Activated naive CD4-positive, alpha-beta T cell treated with anti-CD3 and anti-CD28 coated beads, Interleukin-2, amount 10 ng/mL, durations not matched to agents 7 days and 5 days (primary cell): Measurements from ENCODE around the gene RGMA.

ENCODE experiments used
- CTCF ChIA-PET: fragments of 350-600 bp; sonication (Branson Sonifier 250); formaldehyde crosslinking; loops from one replicate; lab custom pipeline; 2021; ENCODE audit warnings: antibody characterized with exemption; lab: Charles Lee
- DNase-seq: peaks from one replicate; pipeline ENCODE4 v3.0.0-alpha.2; 2020
- H3K27ac Mint-ChIP-seq: one replicate; pipeline ENCODE4 v1.8.0; 2021; ENCODE audit warnings: mild to moderate bottlenecking, moderate library complexity, mixed read lengths
- H3K27me3 Mint-ChIP-seq: one replicate; pipeline ENCODE4 v1.8.0; 2021; ENCODE audit warnings: mild to moderate bottlenecking, mixed read lengths
- H3K36me3 Mint-ChIP-seq: one replicate; pipeline ENCODE4 v1.8.0; 2021; ENCODE audit warnings: mixed read lengths
- H3K4me1 Mint-ChIP-seq: one replicate; pipeline ENCODE4 v1.8.0; 2021; ENCODE audit warnings: mixed read lengths
- H3K4me3 Mint-ChIP-seq: one replicate; pipeline ENCODE4 v1.8.0; 2021; ENCODE audit warnings: mild to moderate bottlenecking, moderate library complexity, mixed read lengths
- H3K9me3 Mint-ChIP-seq: one replicate; pipeline ENCODE4 v1.8.0; 2021; ENCODE audit warnings: mixed read lengths

Gene RGMA

GRCh38 chr15:93088981-93089726, at the start of gene RGMA:
Gene RGMA, minus strand, starts transcription at chr15:93089211. Its CDS starts 279 bp downstream, at chr15:93088932.
- Mint-ChIP-seq H3K27me3 (peaks cover 34% of the 10 kb centered on the region), H3K4me3 (peak within 1 kb of the TSS; percentile 69), H3K4me1 (peaks cover 11% of the 10 kb centered on the region), H3K9me3 (no peaks in the 10 kb centered on the region), H3K27ac (no peak within 1 kb of the TSS), H3K36me3 (no peaks in the 10 kb centered on the region)
- CTCF ChIA-PET, result interaction anchor here (1.0 to 2.5 kb wide), 14 partner anchors 8 to 1031 kb away, joined by 3 to 19 read pairs (median 8); no protein-coding TSS in a partner anchor
- peak; percentile 37 for DNase-seq

GRCh38 chr15:93136606-93137005, 47.6 kb upstream of the RGMA start:
- H3K27ac Mint-ChIP-seq, result no peak overlapping the region
- H3K4me1 Mint-ChIP-seq, result peaks cover 14% of the 10 kb centered on the region
- H3K36me3 Mint-ChIP-seq, result no peaks in the 10 kb centered on the region
- no peaks in the 10 kb centered on the region for H3K9me3 Mint-ChIP-seq
- H3K4me3 Mint-ChIP-seq, result no peak overlapping the region
- H3K27me3 Mint-ChIP-seq, result peaks cover 3% of the 10 kb centered on the region
- no peak for DNase-seq
- CTCF ChIA-PET, result no interaction called here

GRCh38 chr15:93135997-93136397, 47.0 kb upstream of the RGMA start:
- Mint-ChIP-seq H3K9me3 (no peaks in the 10 kb centered on the region), H3K27ac (no peak overlapping the region), H3K27me3 (peaks cover 3% of the 10 kb centered on the region), H3K36me3 (no peaks in the 10 kb centered on the region), H3K4me1 (peaks cover 9% of the 10 kb centered on the region), H3K4me3 (no peak overlapping the region)
- CTCF ChIA-PET, result no interaction called here
- no peak for DNase-seq

GRCh38 chr15:93135459-93135858, 46.4 kb upstream of the RGMA start:
- no peak overlapping the region for H3K27ac Mint-ChIP-seq
- peaks cover 4% of the 10 kb centered on the region for H3K4me1 Mint-ChIP-seq
- DNase-seq, result no peak
- H3K9me3 Mint-ChIP-seq, result no peaks in the 10 kb centered on the region
- CTCF ChIA-PET, result no interaction called here
- H3K36me3 Mint-ChIP-seq, result no peaks in the 10 kb centered on the region
- peaks cover 3% of the 10 kb centered on the region for H3K27me3 Mint-ChIP-seq
- H3K4me3 Mint-ChIP-seq, result no peak overlapping the region

- H3K4me1 Mint-ChIP-seq, result no peaks in the 10 kb centered on the region
- no peak overlapping the region for H3K4me3 Mint-ChIP-seq
- no peaks in the 10 kb centered on the region for H3K36me3 Mint-ChIP-seq
- H3K9me3 Mint-ChIP-seq, result no peaks in the 10 kb centered on the region
- CTCF ChIA-PET, result no interaction called here
- DNase-seq, result no peak
- H3K27ac Mint-ChIP-seq, result no peak overlapping the region
- H3K27me3 Mint-ChIP-seq, result peaks cover 3% of the 10 kb centered on the region
Observed at GRCh38 chr15:93131485-93132095, 42.6 kb upstream of the RGMA start.

GRCh38 chr15:93129702-93130488, 40.9 kb upstream of the RGMA start:
- H3K36me3 Mint-ChIP-seq, result no peaks in the 10 kb centered on the region
- CTCF ChIA-PET, result interaction anchor here (0.6 kb wide), 1 partner anchor 70 kb away, joined by 3 read pairs; no protein-coding TSS in a partner anchor
- no peaks in the 10 kb centered on the region for H3K4me1 Mint-ChIP-seq
- no peak overlapping the region for H3K4me3 Mint-ChIP-seq
- H3K27me3 Mint-ChIP-seq, result no peaks in the 10 kb centered on the region
- no peak for DNase-seq
- H3K9me3 Mint-ChIP-seq, result no peaks in the 10 kb centered on the region
- no peak overlapping the region for H3K27ac Mint-ChIP-seq

- H3K27me3 Mint-ChIP-seq, result no peaks in the 10 kb centered on the region
- no peaks in the 10 kb centered on the region for H3K36me3 Mint-ChIP-seq
- no peaks in the 10 kb centered on the region for H3K4me1 Mint-ChIP-seq
- no peak for DNase-seq
- no peak overlapping the region for H3K27ac Mint-ChIP-seq
- no peak overlapping the region for H3K4me3 Mint-ChIP-seq
- H3K9me3 Mint-ChIP-seq, result no peaks in the 10 kb centered on the region
- CTCF ChIA-PET, result no interaction called here
Observed at GRCh38 chr15:93127286-93127685, 38.3 kb upstream of the RGMA start.

GRCh38 chr15:93126599-93126998, 37.6 kb upstream of the RGMA start:
- H3K9me3 Mint-ChIP-seq, result no peaks in the 10 kb centered on the region
- no peak for DNase-seq
- no peaks in the 10 kb centered on the region for H3K36me3 Mint-ChIP-seq
- H3K27ac Mint-ChIP-seq, result no peak overlapping the region
- CTCF ChIA-PET, result no interaction called here
- no peaks in the 10 kb centered on the region for H3K4me1 Mint-ChIP-seq
- H3K4me3 Mint-ChIP-seq, result no peak overlapping the region
- H3K27me3 Mint-ChIP-seq, result no peaks in the 10 kb centered on the region

- Mint-ChIP-seq H3K9me3 (no peaks in the 10 kb centered on the region), H3K36me3 (no peaks in the 10 kb centered on the region), H3K27me3 (no peaks in the 10 kb centered on the region), H3K27ac (no peak overlapping the region), H3K4me1 (no peaks in the 10 kb centered on the region), H3K4me3 (no peak overlapping the region)
- CTCF ChIA-PET, result no interaction called here
- DNase-seq, result no peak
Observed at GRCh38 chr15:93126148-93126547, 37.1 kb upstream of the RGMA start.

GRCh38 chr15:93124126-93124525, 35.1 kb upstream of the RGMA start:
- H3K36me3 Mint-ChIP-seq, result no peaks in the 10 kb centered on the region
- H3K4me3 Mint-ChIP-seq, result no peak overlapping the region
- CTCF ChIA-PET, result no interaction called here
- no peak for DNase-seq
- H3K27me3 Mint-ChIP-seq, result peaks cover 4% of the 10 kb centered on the region
- H3K27ac Mint-ChIP-seq, result no peak overlapping the region
- peaks cover 3% of the 10 kb centered on the region for H3K4me1 Mint-ChIP-seq
- H3K9me3 Mint-ChIP-seq, result no peaks in the 10 kb centered on the region

GRCh38 chr15:93121973-93122910, 33.2 kb upstream of the RGMA start:
- no peak overlapping the region for H3K27ac Mint-ChIP-seq
- no peak for DNase-seq
- no peaks in the 10 kb centered on the region for H3K9me3 Mint-ChIP-seq
- H3K36me3 Mint-ChIP-seq, result no peaks in the 10 kb centered on the region
- H3K4me1 Mint-ChIP-seq, result peaks cover 12% of the 10 kb centered on the region
- CTCF ChIA-PET, result interaction anchor here (0.8 kb wide), 1 partner anchor 30 kb away, joined by 3 read pairs; no protein-coding TSS in a partner anchor
- H3K27me3 Mint-ChIP-seq, result peaks cover 11% of the 10 kb centered on the region
- no peak overlapping the region for H3K4me3 Mint-ChIP-seq

- CTCF ChIA-PET, result interaction anchor here (0.8 kb wide), 1 partner anchor 31 kb away, joined by 3 read pairs; no protein-coding TSS in a partner anchor
- Mint-ChIP-seq H3K27ac (no peak overlapping the region), H3K4me3 (no peak overlapping the region), H3K36me3 (no peaks in the 10 kb centered on the region), H3K4me1 (peaks cover 12% of the 10 kb centered on the region), H3K9me3 (no peaks in the 10 kb centered on the region), H3K27me3 (peaks cover 18% of the 10 kb centered on the region)
- no peak for DNase-seq
Observed at GRCh38 chr15:93121107-93121506, 32.1 kb upstream of the RGMA start.

GRCh38 chr15:93118904-93119303, 29.9 kb upstream of the RGMA start:
- CTCF ChIA-PET, result no interaction called here
- no peaks in the 10 kb centered on the region for H3K9me3 Mint-ChIP-seq

More at GRCh38 chr15:93118904-93119303, 29.9 kb upstream of the RGMA start:
- Mint-ChIP-seq H3K36me3 (no peaks in the 10 kb centered on the region), H3K4me1 (peaks cover 12% of the 10 kb centered on the region), H3K4me3 (no peak overlapping the region), H3K27me3 (peaks cover 25% of the 10 kb centered on the region), H3K27ac (no peak overlapping the region)
- DNase-seq, result no peak
